IMR-90 (cell line): ENCODE data around the gene ALDH7A1. TPM values are rescaled to one million over a fixed set of nuclear protein-coding genes. Genes with fewer than 3 reads are reported as not detected.

Experiments used
- ATAC-seq: fragments of 200-7000 bp; cut with Tn5 transposase; 2 replicates; pipeline ENCODE4 v1.9.1; 2020; ENCODE audit warnings: low read depth, mild to moderate bottlenecking, moderate library complexity
- BruUV-seq: library from RNA; stranded (reverse); fragments of 400-500 nt; replicated peaks from 2 replicates; lab custom pipeline; 2021; lab: Mats Ljungman, UMichigan
- CTCF ChIA-PET: fragments of 300-600 bp; formaldehyde crosslinking; extraction: SDS; loops from one replicate; lab custom pipeline; 2021; ENCODE audit warnings: antibody characterized with exemption; lab: Yijun Ruan, JAX
- POLR2A ChIA-PET: fragments of 300-600 bp; sonication (Branson Sonifier 250); formaldehyde crosslinking; loops from one replicate; lab custom pipeline; 2022; ENCODE audit warnings: antibody characterized with exemption; ENCODE audit not compliant: unreplicated experiment; lab: Charles Lee
- DNase-seq: peaks from one replicate; pipeline ENCODE4 v3.0.0; 2013
- H2AFZ ChIP-seq: replicated peaks from 2 replicates; pipeline ENCODE3; 2013; ENCODE audit warnings: low read length, mild to moderate bottlenecking; ENCODE audit not compliant: poor library complexity
- H2AK5ac ChIP-seq: 2 replicates; pipeline ENCODE4 v1.6.1; 2013; ENCODE audit warnings: low read depth, low read length, inconsistent platforms
- H2AK9ac ChIP-seq: replicated peaks from 2 replicates; pipeline ENCODE3; 2013; ENCODE audit warnings: mild to moderate bottlenecking, low read depth, low read length, moderate library complexity; ENCODE audit not compliant: poor library complexity
- H2BK120ac ChIP-seq: 2 replicates; pipeline ENCODE4 v1.6.1; 2013; ENCODE audit warnings: low read depth, low read length, inconsistent platforms
- H2BK15ac ChIP-seq: 3 replicates; pipeline ENCODE4 v1.6.1; 2013; ENCODE audit warnings: low read depth, low read length, inconsistent platforms
- H2BK20ac ChIP-seq: 2 replicates; pipeline ENCODE4 v1.6.1; 2013; ENCODE audit warnings: low read depth, mild to moderate bottlenecking, inconsistent platforms, low read length, moderate library complexity
- H2BK5ac ChIP-seq: 2 replicates; pipeline ENCODE4 v1.6.1; 2013; ENCODE audit warnings: mild to moderate bottlenecking, low read depth, low read length, inconsistent platforms; ENCODE audit not compliant: poor library complexity, severe bottlenecking
- H3K14ac ChIP-seq: replicated peaks from 2 replicates; pipeline ENCODE4 v1.6.1; 2013; ENCODE audit warnings: low read depth, low read length, inconsistent platforms
- H3K18ac ChIP-seq: 2 replicates; pipeline ENCODE4 v1.6.1; 2013; ENCODE audit warnings: low read depth, low read length, control low read depth
- H3K23ac ChIP-seq: 2 replicates; pipeline ENCODE4 v1.6.1; 2013; ENCODE audit warnings: low read depth, low read length, inconsistent platforms
- H3K27ac ChIP-seq: 2 replicates; pipeline ENCODE4 v1.5.1; 2013; ENCODE audit warnings: mild to moderate bottlenecking, control low read depth, low read length; ENCODE audit not compliant: insufficient read depth
- H3K27me3 ChIP-seq: 2 replicates; pipeline ENCODE4 v1.6.1; 2013; ENCODE audit warnings: low read length; ENCODE audit not compliant: control insufficient read depth, insufficient read depth
- H3K36me3 ChIP-seq: 2 replicates; pipeline ENCODE4 v1.6.1; 2013; ENCODE audit warnings: low read length, mixed read lengths; ENCODE audit not compliant: control insufficient read depth, insufficient read depth
- H3K4ac ChIP-seq: 2 replicates; pipeline ENCODE4 v1.6.1; 2013; ENCODE audit warnings: low read depth, low read length, inconsistent platforms
- H3K4me1 ChIP-seq: 2 replicates; pipeline ENCODE4 v1.6.1; 2013; ENCODE audit warnings: low read length, mixed read lengths; ENCODE audit not compliant: control insufficient read depth, insufficient read depth
- H3K4me2 ChIP-seq: 2 replicates; pipeline ENCODE4 v1.6.1; 2013; ENCODE audit warnings: low read depth, mild to moderate bottlenecking, control low read depth, low read length, moderate library complexity
- H3K4me3 ChIP-seq: 2 replicates; pipeline ENCODE4 v1.5.1; 2013; ENCODE audit warnings: low read depth, mild to moderate bottlenecking, control low read depth, low read length, moderate library complexity; ENCODE audit not compliant: insufficient read depth
- H3K56ac ChIP-seq: 2 replicates; pipeline ENCODE4 v1.6.1; 2013; ENCODE audit warnings: low read length, inconsistent platforms; ENCODE audit not compliant: insufficient read depth; ENCODE audit errors: extremely low read depth
- H3K79me1 ChIP-seq, 2 experiments: 2 replicates each; pipeline ENCODE4 v1.6.1; 2013; ENCODE audit warnings: low read length in 2 of 2, inconsistent platforms in 1 of 2, low read depth in 1 of 2
- H3K9ac ChIP-seq: 2 replicates; pipeline ENCODE4 v1.6.1; 2013; ENCODE audit warnings: low read depth, low read length, control low read depth
- H3K9me1 ChIP-seq: 2 replicates; pipeline ENCODE4 v1.6.1; 2013; ENCODE audit warnings: low read length, inconsistent platforms; ENCODE audit not compliant: insufficient read depth
- H3K9me3 ChIP-seq: 2 replicates; pipeline ENCODE4 v1.6.1; 2013; ENCODE audit warnings: low read length; ENCODE audit not compliant: control insufficient read depth, insufficient read depth
- H4K20me1 ChIP-seq: 2 replicates; pipeline ENCODE4 v1.6.1; 2013; ENCODE audit warnings: low read length, inconsistent platforms; ENCODE audit not compliant: insufficient read depth
- H4K5ac ChIP-seq: 2 replicates; pipeline ENCODE4 v1.6.1; 2013; ENCODE audit warnings: mild to moderate bottlenecking, low read depth, low read length, control low read depth
- H4K8ac ChIP-seq, 2 experiments: 2 replicates each; pipeline ENCODE4 v1.6.1; 2013; ENCODE audit warnings: low read depth in 2 of 2, low read length in 2 of 2, control low read depth in 1 of 2, inconsistent platforms in 1 of 2
- H4K91ac ChIP-seq: 2 replicates; pipeline ENCODE4 v1.6.1; 2013; ENCODE audit warnings: low read depth, low read length, inconsistent platforms; ENCODE audit not compliant: insufficient read depth
- BHLHE40 ChIP-seq: fragments of 150-350 bp; IDR thresholded peaks from 2 replicates; pipeline ENCODE4 v1.6.1; 2016; ENCODE audit warnings: mild to moderate bottlenecking, low read depth, low read length
- CEBPB ChIP-seq: IDR thresholded peaks from 2 replicates; pipeline ENCODE4 v1.6.1; 2012; ENCODE audit warnings: low read depth, low read length, improper control_type of control experiment
- MAZ ChIP-seq: IDR thresholded peaks from 2 replicates; pipeline ENCODE4 v1.6.1; 2012; ENCODE audit warnings: low read depth, mild to moderate bottlenecking, low read length, improper control_type of control experiment, moderate library complexity, borderline replicate concordance
- MXI1 ChIP-seq: IDR thresholded peaks from 2 replicates; pipeline ENCODE4 v1.6.1; 2012; ENCODE audit warnings: low read depth, mild to moderate bottlenecking, low read length, moderate library complexity, borderline replicate concordance
- POLR2A ChIP-seq: IDR thresholded peaks from 2 replicates; pipeline ENCODE4 v1.6.1; 2012; ENCODE audit warnings: mild to moderate bottlenecking, low read depth, low read length
- RAD21 ChIP-seq: IDR thresholded peaks from 2 replicates; pipeline ENCODE4 v1.6.1; 2012; ENCODE audit warnings: low read length, improper control_type of control experiment
- RFX5 ChIP-seq: IDR thresholded peaks from 2 replicates; pipeline ENCODE4 v1.8.0; 2012; ENCODE audit warnings: low read depth, mild to moderate bottlenecking, low read length, moderate library complexity
- WGBS, 2 experiments: methylation state at CpG; one replicate each; pipeline versions ENCODE4 v1.1.5 to v1.1.7; 2013; ENCODE audit warnings: missing lambda C conversion rate in 2 of 2; ENCODE audit not compliant: insufficient read length in 1 of 2; ENCODE audit errors: extremely low coverage in 2 of 2; 5-methylcytosine and 5-hydroxymethylcytosine counted together
- dilution Hi-C: fragments of 300-500 bp; cut with HindIII; formaldehyde crosslinking; loops from one replicate; pipeline ENCODE4 v1.14.3; 2018; ENCODE audit warnings: low sequenced_read_pairs; ENCODE audit not compliant: unreplicated experiment
- in situ Hi-C: fragments of 300-500 bp; cut with MboI; formaldehyde crosslinking; loops from 3 replicates; pipeline ENCODE4 v1.14.3; 2019; ENCODE audit warnings: low sequenced_read_pairs, inconsistent platforms, mixed read lengths
- intact Hi-C: fragments of 100-400 bp; cut with micrococcal nuclease; formaldehyde crosslinking; loops from 2 replicates; pipeline ENCODE4 v1.10.0; 2022
- polyA plus RNA-seq, 3 experiments: library from polyadenylated mRNA; depleted of rRNA; stranded (reverse); fragments of >200 nt; gene quantifications; 2 replicates each; pipeline ENCODE4 v1.2.3, GENCODE V29; 2012; ENCODE audit warnings: low replicate concordance in 1 of 3
- total RNA-seq: library from RNA; depleted of rRNA; stranded (reverse); fragments of >200 nt; gene quantifications from 2 replicates; pipeline ENCODE4 v1.2.3, GENCODE V29; 2012
- TF ChIP-seq, protein P1 (sequence below): fragments of 150-350 bp; IDR thresholded peaks from 2 replicates; pipeline ENCODE4 v1.6.1; 2017; ENCODE audit warnings: mild to moderate bottlenecking, antibody characterized with exemption, low read length, low read depth

The ALDH7A1 gene
- total and polyA plus RNA-seq, 2 of the 4 experiments (the other 2 are of a cell fraction): 40.9 to 62.2 TPM

DNA sequence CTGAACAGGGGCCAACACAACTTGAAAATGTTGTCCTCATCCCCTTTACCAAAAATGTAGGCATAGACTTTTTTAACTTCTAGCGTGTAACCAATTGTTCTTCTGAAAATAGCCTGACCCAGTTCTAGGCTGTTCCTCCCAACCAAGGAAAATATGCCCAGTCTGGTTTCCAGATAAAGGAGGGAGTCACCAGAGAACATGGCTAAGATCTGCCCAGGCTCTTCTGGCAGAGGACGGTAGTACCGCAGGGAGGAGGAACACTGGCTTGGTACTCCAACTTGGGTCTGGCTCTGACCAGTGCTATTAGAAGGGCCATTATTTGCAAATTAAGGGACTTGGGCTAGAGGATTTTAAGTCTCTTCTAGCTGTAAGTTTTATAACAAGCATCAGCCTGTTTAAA, 108.7 kb downstream of the ALDH7A1 start:
- Histone ChIP-seq H3K4me1 (no peaks in the 10 kb centered on the region; the same call in 1 of the 2 replicates), H2AK5ac (no peak overlapping the region), H3K23ac (no peak overlapping the region), H4K20me1 (no peaks in the 10 kb centered on the region), H2BK120ac (no peak overlapping the region), H3K4me2 (no peak overlapping the region), H2AFZ (no peak overlapping the region), H3K79me1 (no peaks in the 10 kb centered on the region), H4K8ac (no peak overlapping the region), H4K5ac (no peak overlapping the region), H2BK20ac (no peak overlapping the region), H3K9me3 (no peaks in the 10 kb centered on the region), H3K18ac (no peak overlapping the region), H3K9me1 (no peaks in the 10 kb centered on the region), H2BK15ac (no peak overlapping the region), H3K27ac (no peak overlapping the region), H3K4ac (no peak overlapping the region), H3K14ac (no peak overlapping the region), H2AK9ac (no peak overlapping the region), H3K27me3 (no peaks in the 10 kb centered on the region), H3K36me3 (peaks cover 8% of the 10 kb centered on the region), H3K56ac (no peak overlapping the region), H3K4me3 (no peak overlapping the region), H3K9ac (no peak overlapping the region), H4K91ac (no peak overlapping the region), H2BK5ac (no peak overlapping the region)
- CTCF ChIA-PET: interaction anchor here (1.1 kb wide), 1 partner anchor 14 kb away, joined by 3 read pairs; no protein-coding TSS in a partner anchor
- DNase-seq (no peak), ATAC-seq (no peak)
- POLR2A ChIA-PET: no interaction called here
- dilution Hi-C loops: no loop called here
- WGBS, 2 experiments: 100% methylated on average over 3 of the region's 3 CpGs; no CpG with 5 or more reads in 1 of the 2 experiments
- TF ChIP-seq, protein P1, sequence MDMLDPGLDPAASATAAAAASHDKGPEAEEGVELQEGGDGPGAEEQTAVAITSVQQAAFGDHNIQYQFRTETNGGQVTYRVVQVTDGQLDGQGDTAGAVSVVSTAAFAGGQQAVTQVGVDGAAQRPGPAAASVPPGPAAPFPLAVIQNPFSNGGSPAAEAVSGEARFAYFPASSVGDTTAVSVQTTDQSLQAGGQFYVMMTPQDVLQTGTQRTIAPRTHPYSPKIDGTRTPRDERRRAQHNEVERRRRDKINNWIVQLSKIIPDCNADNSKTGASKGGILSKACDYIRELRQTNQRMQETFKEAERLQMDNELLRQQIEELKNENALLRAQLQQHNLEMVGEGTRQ: no peak
- no peak for TF ChIP-seq CEBPB
- TF ChIP-seq RAD21: no peak
- no peak for TF ChIP-seq POLR2A
- no peak for TF ChIP-seq BHLHE40
- no peak for TF ChIP-seq MAZ
- TF ChIP-seq MXI1: no peak
- TF ChIP-seq RFX5: no peak
- in situ Hi-C loops: no loop called here
- intact Hi-C loops: no loop called here
- BruUV-seq: no TSS peak
